RWPE2 (cell line): ENCODE measurements around the gene TCOF1.

ENCODE experiments used
- ATAC-seq: fragments of 200-7000 bp; cut with Tn5 transposase; 3 replicates; pipeline ENCODE4 v1.9.1; 2021; ENCODE audit warnings: low read depth
- DNase-seq: peaks from one replicate; pipeline ENCODE4 v3.0.0-alpha.2; 2020; ENCODE audit warnings: low spot score
- H3K27ac ChIP-seq: fragments of 450-650 bp; 2 replicates; pipeline ENCODE4 v1.5.1; 2017; ENCODE audit warnings: mild to moderate bottlenecking; ENCODE audit not compliant: poor library complexity, severe bottlenecking
- H3K27me3 ChIP-seq: fragments of 250-450 bp; sonication (Bioruptor Pico); 2 replicates; pipeline ENCODE4 v1.5.1; 2021; ENCODE audit warnings: mild to moderate bottlenecking, moderate library complexity; ENCODE audit not compliant: insufficient read depth, poor library complexity, severe bottlenecking
- H3K36me3 ChIP-seq: fragments of 250-450 bp; sonication (Bioruptor Pico); 2 replicates; pipeline ENCODE4 v1.5.1; 2020; ENCODE audit warnings: low read depth, mild to moderate bottlenecking, moderate library complexity
- H3K4me1 ChIP-seq: fragments of 250-450 bp; sonication (Bioruptor Pico); 2 replicates; pipeline ENCODE4 v1.5.1; 2021; ENCODE audit warnings: mild to moderate bottlenecking, moderate library complexity; ENCODE audit not compliant: insufficient read depth, poor library complexity, severe bottlenecking
- H3K4me3 ChIP-seq: fragments of 250-450 bp; sonication (Bioruptor Pico); 2 replicates; pipeline ENCODE4 v1.5.1; 2021; ENCODE audit warnings: mild to moderate bottlenecking, moderate library complexity; ENCODE audit not compliant: severe bottlenecking
- H3K9me3 ChIP-seq: fragments of 250-450 bp; sonication (Bioruptor Pico); 2 replicates; pipeline ENCODE4 v1.5.1; 2021; ENCODE audit warnings: mild to moderate bottlenecking, moderate library complexity; ENCODE audit not compliant: severe bottlenecking
- CTCF ChIP-seq: fragments of 450-650 bp; IDR thresholded peaks from one replicate; pipeline ENCODE4 v1.5.1; 2017; ENCODE audit warnings: mild to moderate bottlenecking, moderate library complexity; ENCODE audit not compliant: poor library complexity, severe bottlenecking

TCOF1 gene

GRCh38 chr5:150323819-150324218, 33.7 kb upstream of the TCOF1 start:
- no peak for ATAC-seq

DNA sequence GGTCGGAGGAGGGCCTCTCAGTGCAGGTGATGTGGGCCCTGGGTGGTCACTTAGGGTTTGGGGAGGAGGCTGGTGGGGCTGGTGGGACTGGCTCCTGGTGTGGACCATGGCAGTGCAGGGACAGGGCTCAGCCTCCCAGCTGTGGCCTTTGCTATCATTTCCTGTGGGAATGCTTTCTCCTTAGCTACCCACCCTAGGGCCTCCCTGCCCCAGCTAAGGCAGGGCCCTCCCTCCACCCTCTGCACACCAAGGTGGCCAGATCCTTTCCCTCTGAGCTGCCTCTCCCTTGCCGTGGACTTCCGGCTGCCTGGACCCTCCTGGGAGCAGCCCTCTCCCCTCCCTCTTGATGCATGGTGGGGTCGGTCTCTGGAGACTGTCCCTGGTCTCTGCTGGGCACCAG, 32.1 kb upstream of the TCOF1 start:
- no peaks in the 10 kb centered on the region for H3K9me3 ChIP-seq
- peaks cover 21% of the 10 kb centered on the region for H3K4me1 ChIP-seq
- TF ChIP-seq CTCF, result no peak
- H3K27me3 ChIP-seq, result no peaks in the 10 kb centered on the region
- no peak overlapping the region for H3K27ac ChIP-seq
- DNase-seq, result no peak
- no peak for ATAC-seq
- H3K4me3 ChIP-seq, result no peak overlapping the region
- no peaks in the 10 kb centered on the region for H3K36me3 ChIP-seq

More at GRCh38 chr5:150323819-150324218, 33.7 kb upstream of the TCOF1 start:
- H3K27me3 ChIP-seq, result no peaks in the 10 kb centered on the region
- no peaks in the 10 kb centered on the region for H3K9me3 ChIP-seq
- no peak overlapping the region for H3K27ac ChIP-seq
- H3K4me1 ChIP-seq, result peaks cover 37% of the 10 kb centered on the region
- no peak for DNase-seq
- no peaks in the 10 kb centered on the region for H3K36me3 ChIP-seq
- no peak overlapping the region for H3K4me3 ChIP-seq
- no peak for TF ChIP-seq CTCF

DNA sequence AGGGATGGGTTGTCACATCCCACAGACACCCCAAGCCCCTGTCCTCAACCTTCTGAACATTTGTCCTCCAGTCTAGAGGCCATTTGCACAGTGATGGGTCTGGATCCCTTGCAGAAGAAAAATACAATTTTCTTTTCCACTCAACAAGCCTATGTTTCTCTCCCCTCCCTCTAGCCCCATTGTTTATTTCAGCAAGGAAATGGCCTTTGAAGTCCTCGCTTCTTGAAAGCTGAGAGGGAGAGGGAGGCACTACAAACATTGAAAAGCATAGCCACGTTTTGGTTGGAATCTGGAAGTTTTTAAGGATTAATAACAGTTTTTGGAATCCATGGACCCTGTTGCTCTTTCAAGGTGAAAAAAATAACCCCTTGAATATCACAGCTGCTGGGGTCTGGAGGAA, 30.8 kb upstream of the TCOF1 start:
- no peaks in the 10 kb centered on the region for H3K27me3 ChIP-seq
- no peak overlapping the region for H3K4me3 ChIP-seq
- peaks cover 9% of the 10 kb centered on the region for H3K4me1 ChIP-seq
- no peak overlapping the region for H3K27ac ChIP-seq
- TF ChIP-seq CTCF, result no peak
- DNase-seq (no peak), ATAC-seq (no peak)
- no peaks in the 10 kb centered on the region for H3K36me3 ChIP-seq
- no peaks in the 10 kb centered on the region for H3K9me3 ChIP-seq

- no peak for TF ChIP-seq CTCF
Observed at GRCh38 chr5:150327139-150327538, 30.4 kb upstream of the TCOF1 start.

DNA sequence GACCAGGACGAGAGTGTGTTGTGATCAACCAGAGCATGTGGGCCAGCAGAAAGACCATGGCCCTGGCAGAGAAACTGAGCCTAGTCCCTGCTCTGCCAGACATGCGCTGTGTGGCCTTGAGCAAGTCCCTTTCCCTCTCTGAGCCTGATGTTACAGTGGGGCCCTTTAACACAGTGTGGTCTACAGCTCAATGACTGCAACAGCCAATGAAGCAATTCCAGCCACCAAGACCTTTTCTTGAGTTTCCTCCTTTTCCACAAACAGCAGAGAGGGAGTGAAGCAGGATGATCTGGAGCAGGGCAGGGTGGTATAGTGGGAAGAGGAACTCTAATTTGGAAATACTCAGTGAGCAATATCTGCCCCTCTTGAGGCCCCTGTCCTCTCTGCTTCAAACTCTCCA, 29.0 kb upstream of the TCOF1 start:
- ATAC-seq, result no peak
- H3K4me1 ChIP-seq, result no peaks in the 10 kb centered on the region
- H3K27me3 ChIP-seq, result no peaks in the 10 kb centered on the region
- no peaks in the 10 kb centered on the region for H3K9me3 ChIP-seq
- no peaks in the 10 kb centered on the region for H3K36me3 ChIP-seq
- H3K4me3 ChIP-seq, result no peak overlapping the region
- TF ChIP-seq CTCF, result no peak
- DNase-seq, result no peak
- H3K27ac ChIP-seq, result no peak overlapping the region

More at GRCh38 chr5:150327139-150327538, 30.4 kb upstream of the TCOF1 start:
- Histone ChIP-seq H3K27me3 (no peaks in the 10 kb centered on the region), H3K4me1 (peaks cover 5% of the 10 kb centered on the region), H3K9me3 (no peaks in the 10 kb centered on the region), H3K36me3 (no peaks in the 10 kb centered on the region), H3K27ac (no peak overlapping the region), H3K4me3 (no peak overlapping the region)
- DNase-seq, result no peak
- ATAC-seq, result no peak
